Neural cell (in vitro differentiated cells): ENCODE measurements around the gene CAPN5. TPM values are rescaled to one million over a fixed set of nuclear protein-coding genes. Genes with fewer than 3 reads are reported as not detected.

Experiments used
- H2AFZ ChIP-seq: fragments of 200-600, 300-800 bp; sonication (generic), shearing (Covaris generic); 2 replicates; pipeline ENCODE4 v1.6.0; 2014; ENCODE audit warnings: low read depth, mild to moderate bottlenecking, antibody characterized with exemption, low read length, moderate library complexity
- H3F3A ChIP-seq: fragments of 200-600 bp; shearing (Covaris generic); 2 replicates; pipeline ENCODE4 v1.6.1; 2016; ENCODE audit warnings: mild to moderate bottlenecking, moderate library complexity, mixed read lengths, antibody characterized with exemption, low read length; ENCODE audit not compliant: insufficient read depth, poor library complexity, severe bottlenecking
- H3K27ac ChIP-seq: fragments of 200-600, 300-800 bp; sonication (generic), shearing (Covaris generic); 2 replicates; pipeline ENCODE4 v1.5.1; 2014; ENCODE audit warnings: mild to moderate bottlenecking, low read length, moderate library complexity
- H3K27me3 ChIP-seq: fragments of 300-800, 200-600 bp; sonication (generic), shearing (Covaris generic); 2 replicates; pipeline ENCODE4 v1.6.0; 2014; ENCODE audit warnings: mild to moderate bottlenecking, low read depth, low read length, moderate library complexity; ENCODE audit not compliant: insufficient read depth
- H3K36me3 ChIP-seq: fragments of 300-800, 200-600 bp; sonication (generic), shearing (Covaris generic); 2 replicates; pipeline ENCODE4 v1.5.1; 2014; ENCODE audit warnings: mild to moderate bottlenecking, antibody characterized with exemption, low read length, moderate library complexity; ENCODE audit not compliant: insufficient read depth
- H3K4me2 ChIP-seq: fragments of 300-800, 200-600 bp; sonication (generic), shearing (Covaris generic); 2 replicates; pipeline ENCODE4 v1.6.0; 2014; ENCODE audit warnings: mild to moderate bottlenecking, low read length
- H3K4me3 ChIP-seq: fragments of 300-800, 200-600 bp; sonication (generic), shearing (Covaris generic); 2 replicates; pipeline ENCODE4 v1.5.1; 2014; ENCODE audit warnings: mild to moderate bottlenecking, low read length, moderate library complexity
- H3K79me2 ChIP-seq: fragments of 200-600 bp; shearing (Covaris generic); replicated peaks from 2 replicates; pipeline ENCODE4 v1.6.0; 2014; ENCODE audit warnings: mild to moderate bottlenecking, low read length, moderate library complexity; ENCODE audit not compliant: insufficient read depth
- H3K9ac ChIP-seq: fragments of 300-800, 200-600 bp; sonication (generic), shearing (Covaris generic); 2 replicates; pipeline ENCODE4 v1.6.1; 2016; ENCODE audit warnings: mild to moderate bottlenecking, low read length, mixed read lengths
- H3K9me2 ChIP-seq: fragments of 200-600 bp; shearing (Covaris generic); 2 replicates; pipeline ENCODE4 v1.6.1; 2016; ENCODE audit warnings: mild to moderate bottlenecking, low read length, mixed read lengths; ENCODE audit not compliant: insufficient read depth
- H3K9me3 ChIP-seq: fragments of 200-600, 300-800 bp; sonication (generic), shearing (Covaris generic); 2 replicates; pipeline ENCODE4 v1.6.1; 2016; ENCODE audit warnings: mild to moderate bottlenecking, mixed run types, low read length, moderate library complexity, mixed read lengths
- H4K20me1 ChIP-seq: fragments of 200-600 bp; shearing (Covaris generic); 2 replicates; pipeline ENCODE4 v1.6.1; 2016; ENCODE audit warnings: mild to moderate bottlenecking, mixed run types; ENCODE audit not compliant: insufficient read depth
- CTCF ChIP-seq: fragments of 450-650 bp; IDR thresholded peaks from 2 replicates; pipeline ENCODE4 v1.5.1; 2014; ENCODE audit warnings: antibody characterized with exemption, mild to moderate bottlenecking, moderate library complexity; ENCODE audit not compliant: poor library complexity, severe bottlenecking
- EP300 ChIP-seq: fragments of 450-650 bp; conservative IDR thresholded peaks from 2 replicates; pipeline ENCODE4 v1.6.1; 2014; ENCODE audit warnings: antibody characterized with exemption, mild to moderate bottlenecking, moderate library complexity; ENCODE audit not compliant: poor library complexity, severe bottlenecking
- EZH2 ChIP-seq: fragments of 200-600, 300-800 bp; shearing (Covaris generic), sonication (generic); IDR thresholded peaks from 2 replicates; pipeline ENCODE4 v1.6.1; 2014; ENCODE audit warnings: antibody characterized with exemption, low read length, borderline replicate concordance, mild to moderate bottlenecking; ENCODE audit not compliant: insufficient read depth, poor library complexity, severe bottlenecking
- MXI1 ChIP-seq: fragments of 450-650 bp; conservative IDR thresholded peaks from 2 replicates; pipeline ENCODE4 v1.6.1; 2014; ENCODE audit warnings: antibody characterized with exemption, mild to moderate bottlenecking; ENCODE audit not compliant: poor library complexity, severe bottlenecking
- POLR2AphosphoS5 ChIP-seq: IDR thresholded peaks from 2 replicates; pipeline ENCODE4 v1.6.1; 2012
- RAD21 ChIP-seq: fragments of 450-650 bp; conservative IDR thresholded peaks from 2 replicates; pipeline ENCODE4 v1.6.1; 2014; ENCODE audit warnings: antibody characterized with exemption, mild to moderate bottlenecking, moderate library complexity
- REST ChIP-seq: IDR thresholded peaks from 2 replicates; pipeline ENCODE4 v1.6.1; 2012; ENCODE audit warnings: borderline replicate concordance
- SMC3 ChIP-seq: fragments of 450-650 bp; conservative IDR thresholded peaks from 2 replicates; pipeline ENCODE4 v1.6.1; 2014; ENCODE audit warnings: antibody characterized with exemption, mild to moderate bottlenecking, moderate library complexity; ENCODE audit not compliant: poor library complexity
- TAF1 ChIP-seq: IDR thresholded peaks from 2 replicates; pipeline ENCODE4 v1.6.1; 2012; ENCODE audit warnings: low read depth
- polyA plus RNA-seq: library from polyadenylated mRNA; depleted of rRNA; stranded (reverse); fragments of >200 nt; gene quantifications from 2 replicates; pipeline ENCODE4 v1.2.3, GENCODE V29; 2014

CAPN5 gene
- polyA plus RNA-seq, 1 donor from 2014 or later = 20.5 TPM

GRCh38 chr11:77083566-77084245 is 16.9 kb downstream of the CAPN5 start:
- Histone ChIP-seq H3K27me3 (no peaks in the 10 kb centered on the region), H3F3A (no peaks in the 10 kb centered on the region), H3K9me3 (no peaks in the 10 kb centered on the region), H3K9me2 (no peaks in the 10 kb centered on the region), H2AFZ (no peak overlapping the region), H3K27ac (no peak overlapping the region), H3K4me3 (no peak overlapping the region), H3K36me3 (no peaks in the 10 kb centered on the region), H3K79me2 (no peaks in the 10 kb centered on the region), H4K20me1 (no peaks in the 10 kb centered on the region), H3K4me2 (no peak overlapping the region), H3K9ac (no peak overlapping the region)
- TF ChIP-seq REST (no peak), RAD21 (no peak), SMC3 (no peak), POLR2AphosphoS5 (no peak), TAF1 (no peak), CTCF (no peak), EZH2 (no peak), MXI1 (no peak), EP300 (no peak)

GRCh38 chr11:77084581-77085191 is 17.9 kb downstream of the CAPN5 start:
- Histone ChIP-seq H4K20me1 (no peaks in the 10 kb centered on the region), H3K27ac (no peak overlapping the region), H3K4me3 (no peak overlapping the region), H3K36me3 (no peaks in the 10 kb centered on the region), H3K79me2 (no peaks in the 10 kb centered on the region), H2AFZ (no peak overlapping the region), H3K9me2 (no peaks in the 10 kb centered on the region), H3K9me3 (no peaks in the 10 kb centered on the region), H3K4me2 (no peak overlapping the region), H3K9ac (no peak overlapping the region), H3F3A (no peaks in the 10 kb centered on the region), H3K27me3 (no peaks in the 10 kb centered on the region)
- TF ChIP-seq REST (no peak), MXI1 (no peak), TAF1 (no peak)
